ENCODE measurements around the gene SFMBT1.

SFMBT1 gene

DNA sequence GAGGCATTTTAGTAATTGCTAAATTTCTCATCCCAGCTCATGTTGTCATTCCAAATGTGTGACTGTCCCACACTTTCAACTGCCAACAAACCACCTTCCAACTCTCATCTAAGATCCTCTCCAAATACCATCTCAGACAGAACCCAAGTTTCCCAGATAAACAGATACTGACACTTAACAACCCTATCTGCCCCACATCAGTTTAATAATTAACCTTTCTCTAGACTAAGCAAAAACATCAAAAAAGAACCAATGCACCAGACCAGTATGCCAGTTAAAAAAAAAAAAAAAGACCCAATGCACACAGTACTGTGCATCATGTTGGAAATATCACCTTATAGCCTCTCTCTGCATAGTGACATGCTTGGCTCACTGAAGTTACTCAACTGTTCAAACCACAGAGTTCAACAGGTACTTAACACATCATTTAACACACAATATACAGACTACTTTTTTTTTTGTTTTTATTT lies 5.5 kb downstream of the SFMBT1 start:
- Histone ChIP-seq H3K23ac (ENCODE audit: low read length in 2 of 2) (no peak overlapping the region), H2BK5ac (ENCODE audit: low read depth, low read length, poor library complexity, severe bottlenecking) (no peak overlapping the region), H3K18ac (ENCODE audit: low read depth in 1 of 2, low read length in 2 of 2) (no peak overlapping the region), H2BK120ac (ENCODE audit: low read depth, low read length) (no peak overlapping the region), H2AFZ (ENCODE audit: low read depth, low read length) (no peak overlapping the region), H2BK15ac (ENCODE audit: low read depth, poor library complexity, severe bottlenecking) (no peak overlapping the region), H2BK12ac (ENCODE audit: low read length in 2 of 2) (no peak overlapping the region), H3K9me3 (ENCODE audit: control insufficient read depth, low read length) (no peaks in the 10 kb centered on the region), H3K27ac (ENCODE audit: low read length, poor library complexity, severe bottlenecking) (no peak overlapping the region), H4K8ac (ENCODE audit: low read length) (no peak overlapping the region), H2AK5ac (ENCODE audit: low read length, severe bottlenecking) (no peak overlapping the region), H3K14ac (ENCODE audit: low read length in 2 of 2) (no peak overlapping the region), H3K27me3 (ENCODE audit: control insufficient read depth in 1 of 2, insufficient read depth in 1 of 2, low read length in 2 of 2) (no peaks in the 10 kb centered on the region), H3K4ac (ENCODE audit: low read depth in 1 of 2, low read length in 2 of 2) (no peak overlapping the region), H3K79me1 (replicated peaks; ENCODE audit: low read length, poor library complexity, severe bottlenecking) (peaks cover 17% of the 10 kb centered on the region), H3K4me3 (ENCODE audit: insufficient read depth in 1 of 2, low read depth in 1 of 2, low read length in 2 of 2) (no peak overlapping the region), H4K91ac (ENCODE audit: low read length) (no peak overlapping the region), H3K4me1 (ENCODE audit: control insufficient read depth, insufficient read depth, low read depth, low read length) (peaks cover 5% of the 10 kb centered on the region), H3K4me2 (ENCODE audit: low read length, poor library complexity, severe bottlenecking) (no peak overlapping the region), H3K9ac (ENCODE audit: low read length) (no peak overlapping the region), H3K36me3 (ENCODE audit: control insufficient read depth in 1 of 2, insufficient read depth in 2 of 2, low read depth in 1 of 2, low read length in 2 of 2) (no peaks in the 10 kb centered on the region)
- DNase-seq, result no peak

DNA sequence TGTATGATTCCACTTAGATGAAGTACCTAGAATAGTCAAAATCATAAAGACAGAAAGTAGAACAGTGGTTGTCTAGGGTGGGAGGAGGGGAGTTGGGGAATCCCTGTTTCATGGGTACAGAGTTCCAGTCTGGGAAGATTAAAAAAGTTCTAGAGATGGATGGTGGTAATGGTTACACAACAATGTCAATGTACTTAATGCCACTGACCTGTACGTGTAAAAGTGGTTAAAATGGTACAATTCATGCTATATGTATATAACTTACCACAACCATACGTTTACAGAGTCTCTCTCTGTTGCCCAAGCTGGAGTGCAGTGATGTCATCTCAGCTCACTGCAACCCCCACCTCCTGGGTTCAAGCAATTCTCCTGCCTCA lies 6.5 kb downstream of the SFMBT1 start:
- no peak overlapping the region for H3K4ac ChIP-seq (ENCODE audit: low read depth in 1 of 2, low read length in 2 of 2)
- no peak for DNase-seq
- no peak overlapping the region for H3K27ac ChIP-seq (ENCODE audit: low read length, poor library complexity, severe bottlenecking)
- H2AK5ac ChIP-seq (ENCODE audit: low read length, severe bottlenecking), result no peak overlapping the region
- H3K36me3 ChIP-seq (ENCODE audit: control insufficient read depth in 1 of 2, insufficient read depth in 2 of 2, low read depth in 1 of 2, low read length in 2 of 2), result no peaks in the 10 kb centered on the region
- H2BK120ac ChIP-seq (ENCODE audit: low read depth, low read length), result no peak overlapping the region
- H4K8ac ChIP-seq (ENCODE audit: low read length), result no peak overlapping the region
- H3K4me2 ChIP-seq (ENCODE audit: low read length, poor library complexity, severe bottlenecking), result no peak overlapping the region
- H2BK5ac ChIP-seq (ENCODE audit: low read depth, low read length, poor library complexity, severe bottlenecking), result no peak overlapping the region
- peaks cover 17% of the 10 kb centered on the region for H3K79me1 ChIP-seq (replicated peaks; ENCODE audit: low read length, poor library complexity, severe bottlenecking)
- H2BK12ac ChIP-seq (ENCODE audit: low read length in 2 of 2), result no peak overlapping the region
- H2AFZ ChIP-seq (ENCODE audit: low read depth, low read length), result no peak overlapping the region
- whole genome bisulfite sequencing, result 40% methylated on average over 1 of the region's 2 CpGs
- no peak overlapping the region for H3K23ac ChIP-seq (ENCODE audit: low read length in 2 of 2)
- no peak overlapping the region for H3K18ac ChIP-seq (ENCODE audit: low read depth in 1 of 2, low read length in 2 of 2)
- no peak overlapping the region for H3K4me3 ChIP-seq (ENCODE audit: insufficient read depth in 1 of 2, low read depth in 1 of 2, low read length in 2 of 2)
- no peak overlapping the region for H3K9ac ChIP-seq (ENCODE audit: low read length)
- H3K14ac ChIP-seq (ENCODE audit: low read length in 2 of 2), result no peak overlapping the region
- H3K4me1 ChIP-seq (ENCODE audit: control insufficient read depth, insufficient read depth, low read depth, low read length), result peaks cover 1% of the 10 kb centered on the region
- H3K9me3 ChIP-seq (ENCODE audit: control insufficient read depth, low read length), result no peaks in the 10 kb centered on the region
- no peak overlapping the region for H4K91ac ChIP-seq (ENCODE audit: low read length)
- no peaks in the 10 kb centered on the region for H3K27me3 ChIP-seq (ENCODE audit: control insufficient read depth in 1 of 2, insufficient read depth in 1 of 2, low read length in 2 of 2)
- no peak overlapping the region for H2BK15ac ChIP-seq (ENCODE audit: low read depth, poor library complexity, severe bottlenecking)

DNA sequence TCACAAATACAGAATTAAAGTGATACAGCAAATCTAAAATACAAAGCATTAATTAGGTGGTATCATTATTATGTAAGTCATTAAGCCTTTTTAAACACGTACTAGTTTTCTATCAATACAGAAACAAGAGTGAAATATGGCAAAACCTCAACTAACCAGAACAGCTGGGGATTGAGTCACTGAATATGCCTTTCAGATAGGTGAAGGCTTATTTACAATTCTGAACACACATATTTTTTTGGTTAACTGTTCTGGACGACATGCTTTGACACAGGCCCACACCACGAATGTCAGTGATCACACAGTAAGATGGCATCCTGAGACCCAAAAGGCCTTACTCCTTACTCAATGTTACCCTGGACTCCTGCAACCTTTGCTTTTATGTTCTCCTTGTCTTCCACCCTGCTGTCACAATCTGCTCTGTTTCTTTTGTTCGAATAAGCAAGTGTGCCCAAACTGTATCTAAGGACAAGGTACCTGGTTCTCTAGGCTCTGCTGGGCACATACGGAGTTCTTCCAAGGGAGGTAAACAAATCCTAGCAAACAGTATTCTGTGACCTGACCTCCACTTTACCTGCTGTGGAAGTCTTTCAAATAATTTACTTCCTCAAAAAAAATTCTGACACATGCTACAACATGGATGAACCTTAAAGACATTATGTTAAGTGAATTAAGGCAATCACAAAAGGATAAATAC lies 7.0 kb downstream of the SFMBT1 start:
- Histone ChIP-seq H2AFZ (ENCODE audit: low read depth, low read length) (no peak overlapping the region), H3K27ac (ENCODE audit: low read length, poor library complexity, severe bottlenecking) (no peak overlapping the region), H3K9me3 (ENCODE audit: control insufficient read depth, low read length) (no peaks in the 10 kb centered on the region), H3K4me3 (ENCODE audit: insufficient read depth in 1 of 2, low read depth in 1 of 2, low read length in 2 of 2) (no peak overlapping the region), H2BK15ac (ENCODE audit: low read depth, poor library complexity, severe bottlenecking) (no peak overlapping the region), H3K9ac (ENCODE audit: low read length) (no peak overlapping the region), H3K4me1 (ENCODE audit: control insufficient read depth, insufficient read depth, low read depth, low read length) (peaks cover 1% of the 10 kb centered on the region), H4K8ac (ENCODE audit: low read length) (no peak overlapping the region), H3K14ac (ENCODE audit: low read length in 2 of 2) (no peak overlapping the region), H3K79me1 (replicated peaks; ENCODE audit: low read length, poor library complexity, severe bottlenecking) (peaks cover 17% of the 10 kb centered on the region), H3K4me2 (ENCODE audit: low read length, poor library complexity, severe bottlenecking) (no peak overlapping the region), H2BK120ac (ENCODE audit: low read depth, low read length) (no peak overlapping the region), H2BK5ac (ENCODE audit: low read depth, low read length, poor library complexity, severe bottlenecking) (no peak overlapping the region), H3K23ac (ENCODE audit: low read length in 2 of 2) (no peak overlapping the region), H3K4ac (ENCODE audit: low read depth in 1 of 2, low read length in 2 of 2) (no peak overlapping the region), H2BK12ac (ENCODE audit: low read length in 2 of 2) (no peak overlapping the region), H3K27me3 (ENCODE audit: control insufficient read depth in 1 of 2, insufficient read depth in 1 of 2, low read length in 2 of 2) (no peaks in the 10 kb centered on the region), H4K91ac (ENCODE audit: low read length) (no peak overlapping the region), H3K18ac (ENCODE audit: low read depth in 1 of 2, low read length in 2 of 2) (no peak overlapping the region), H3K36me3 (ENCODE audit: control insufficient read depth in 1 of 2, insufficient read depth in 2 of 2, low read depth in 1 of 2, low read length in 2 of 2) (no peaks in the 10 kb centered on the region), H2AK5ac (ENCODE audit: low read length, severe bottlenecking) (no peak overlapping the region)
- WGBS, result 89% methylated on average over 4 of the region's 5 CpGs
- DNase-seq, result no peak

DNA sequence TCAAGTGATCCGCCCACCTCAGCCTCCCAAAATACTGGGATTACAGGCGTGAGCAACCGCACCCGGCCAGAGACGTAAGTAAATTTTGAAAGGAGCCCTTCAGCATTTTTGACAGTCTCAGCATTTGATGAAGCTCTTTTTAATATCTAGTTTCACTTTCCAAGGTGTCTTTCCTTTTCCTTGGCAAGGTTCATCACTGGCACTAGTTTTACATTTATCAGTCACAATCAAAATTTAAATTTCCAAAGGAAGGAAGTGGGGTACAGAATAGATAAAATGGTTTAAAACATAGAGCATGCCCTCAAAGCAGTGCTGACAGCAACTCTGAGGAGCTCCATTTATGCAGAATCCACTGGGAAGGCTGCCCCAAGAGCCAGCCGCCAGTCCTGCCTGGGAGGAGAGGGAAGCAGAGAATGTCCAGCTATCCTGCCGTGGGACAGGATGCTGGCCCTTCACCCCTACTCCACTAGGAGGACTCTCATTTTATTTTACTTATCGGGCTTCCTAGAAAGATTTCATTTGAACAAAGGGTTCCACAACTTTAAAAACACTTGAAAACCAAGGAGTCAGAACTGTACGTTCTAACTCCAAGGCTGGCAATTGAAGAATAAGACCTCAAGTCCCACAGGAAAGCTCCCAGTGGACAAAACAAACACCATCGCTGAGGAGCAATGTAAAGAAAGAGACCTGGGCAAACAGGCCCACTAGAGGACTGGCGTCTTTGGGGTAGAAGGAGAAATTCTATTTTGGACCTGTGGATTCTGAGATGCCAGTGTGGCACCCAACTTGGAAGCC lies 9.9 kb downstream of the SFMBT1 start:
- H2BK12ac ChIP-seq (ENCODE audit: low read length in 2 of 2), result no peak overlapping the region
- no peak overlapping the region for H3K27ac ChIP-seq (ENCODE audit: low read length, poor library complexity, severe bottlenecking)
- no peak overlapping the region for H3K4me3 ChIP-seq (ENCODE audit: insufficient read depth in 1 of 2, low read depth in 1 of 2, low read length in 2 of 2)
- no peak overlapping the region for H2BK15ac ChIP-seq (ENCODE audit: low read depth, poor library complexity, severe bottlenecking)
- H4K8ac ChIP-seq (ENCODE audit: low read length), result no peak overlapping the region
- no peak overlapping the region for H2AK5ac ChIP-seq (ENCODE audit: low read length, severe bottlenecking)
- no peak overlapping the region for H3K9ac ChIP-seq (ENCODE audit: low read length)
- no peak overlapping the region for H3K14ac ChIP-seq (ENCODE audit: low read length in 2 of 2)
- H3K9me3 ChIP-seq (ENCODE audit: control insufficient read depth, low read length), result no peaks in the 10 kb centered on the region
- H3K4me2 ChIP-seq (ENCODE audit: low read length, poor library complexity, severe bottlenecking), result no peak overlapping the region
- DNase-seq, result no peak
- no peaks in the 10 kb centered on the region for H3K27me3 ChIP-seq (ENCODE audit: control insufficient read depth in 1 of 2, insufficient read depth in 1 of 2, low read length in 2 of 2)
- no peak overlapping the region for H2BK5ac ChIP-seq (ENCODE audit: low read depth, low read length, poor library complexity, severe bottlenecking)
- H2AFZ ChIP-seq (ENCODE audit: low read depth, low read length), result no peak overlapping the region
- peaks cover 15% of the 10 kb centered on the region for H3K79me1 ChIP-seq (replicated peaks; ENCODE audit: low read length, poor library complexity, severe bottlenecking)
- WGBS, result 94% methylated on average over 11 of the region's 11 CpGs
- H2BK120ac ChIP-seq (ENCODE audit: low read depth, low read length), result no peak overlapping the region
- H3K4ac ChIP-seq (ENCODE audit: low read depth in 1 of 2, low read length in 2 of 2), result no peak overlapping the region
- no peak overlapping the region for H4K91ac ChIP-seq (ENCODE audit: low read length)
- H3K23ac ChIP-seq (ENCODE audit: low read length in 2 of 2), result peak overlapping the region in 1 of 2 experiments; percentile 72
- no peaks in the 10 kb centered on the region for H3K36me3 ChIP-seq (ENCODE audit: control insufficient read depth in 1 of 2, insufficient read depth in 2 of 2, low read depth in 1 of 2, low read length in 2 of 2)
- H3K18ac ChIP-seq (ENCODE audit: low read depth in 1 of 2, low read length in 2 of 2), result no peak overlapping the region
- H3K4me1 ChIP-seq (ENCODE audit: control insufficient read depth, insufficient read depth, low read depth, low read length), result peaks cover 1% of the 10 kb centered on the region

All from mesenchymal stem cell (in vitro differentiated cells and primary cell).